Activated CD4-positive, alpha-beta T cell treated with anti-CD3 and anti-CD28 coated beads for 24 hours (primary cell): ENCODE measurements around the gene SPTBN1.

Experiments
- DNase-seq, 2 donors: peaks; one replicate each; pipeline ENCODE4 v3.0.0-alpha.2; 2020; ENCODE audit warnings: low read depth in 2 of 2

SPTBN1 gene

GRCh38 chr2:54630858-54631497 lies 174.9 kb downstream of the SPTBN1 start:
- DNase-seq, result no peak

GRCh38 chr2:54631755-54632154 lies 175.6 kb downstream of the SPTBN1 start:
- DNase-seq, result no peak

- DNase-seq, result no peak
These were observed 176.9 kb downstream of the SPTBN1 start for GRCh38 chr2:54632733-54633692.

GRCh38 chr2:54634021-54634420 lies 177.9 kb downstream of the SPTBN1 start:
- no peak for DNase-seq

GRCh38 chr2:54634564-54635511 lies 178.7 kb downstream of the SPTBN1 start:
- no peak for DNase-seq

- DNase-seq, result no peak
These were observed 179.5 kb downstream of the SPTBN1 start for GRCh38 chr2:54635554-54636152.

GRCh38 chr2:54636415-54637139 lies 180.4 kb downstream of the SPTBN1 start:
- DNase-seq, result no peak

- DNase-seq, result no peak
These were observed 182.0 kb downstream of the SPTBN1 start for GRCh38 chr2:54638103-54638502.

GRCh38 chr2:54638774-54639187 lies 182.7 kb downstream of the SPTBN1 start:
- no peak for DNase-seq

GRCh38 chr2:54639609-54640008 lies 183.5 kb downstream of the SPTBN1 start:
- no peak for DNase-seq

GRCh38 chr2:54640834-54641540 lies 184.9 kb downstream of the SPTBN1 start:
- no peak for DNase-seq

- no peak for DNase-seq
These were observed 185.9 kb downstream of the SPTBN1 start for GRCh38 chr2:54641988-54642387.

- no peak for DNase-seq
These were observed 186.7 kb downstream of the SPTBN1 start for GRCh38 chr2:54642677-54643430.

GRCh38 chr2:54644236-54644635 lies 188.1 kb downstream of the SPTBN1 start:
- DNase-seq, result no peak

GRCh38 chr2:54646170-54646927 lies 190.2 kb downstream of the SPTBN1 start:
- DNase-seq, result no peak

- no peak for DNase-seq
These were observed 192.1 kb downstream of the SPTBN1 start for GRCh38 chr2:54648256-54648655.

- DNase-seq, result no peak
These were observed 193.1 kb downstream of the SPTBN1 start for GRCh38 chr2:54649191-54649590.

GRCh38 chr2:54649633-54650032 lies 193.5 kb downstream of the SPTBN1 start:
- no peak for DNase-seq

- no peak for DNase-seq
These were observed 194.5 kb downstream of the SPTBN1 start for GRCh38 chr2:54650612-54651011.
